Dedifferentiated amniotic fluid mesenchymal stem cell (primary cell): Measurements from ENCODE around the gene ADARB1.

Experiments
- DNase-seq: peaks from one replicate; pipeline ENCODE4 v3.0.0-alpha.2; 2016; ENCODE audit errors: extremely low spot score

Gene ADARB1

DNA sequence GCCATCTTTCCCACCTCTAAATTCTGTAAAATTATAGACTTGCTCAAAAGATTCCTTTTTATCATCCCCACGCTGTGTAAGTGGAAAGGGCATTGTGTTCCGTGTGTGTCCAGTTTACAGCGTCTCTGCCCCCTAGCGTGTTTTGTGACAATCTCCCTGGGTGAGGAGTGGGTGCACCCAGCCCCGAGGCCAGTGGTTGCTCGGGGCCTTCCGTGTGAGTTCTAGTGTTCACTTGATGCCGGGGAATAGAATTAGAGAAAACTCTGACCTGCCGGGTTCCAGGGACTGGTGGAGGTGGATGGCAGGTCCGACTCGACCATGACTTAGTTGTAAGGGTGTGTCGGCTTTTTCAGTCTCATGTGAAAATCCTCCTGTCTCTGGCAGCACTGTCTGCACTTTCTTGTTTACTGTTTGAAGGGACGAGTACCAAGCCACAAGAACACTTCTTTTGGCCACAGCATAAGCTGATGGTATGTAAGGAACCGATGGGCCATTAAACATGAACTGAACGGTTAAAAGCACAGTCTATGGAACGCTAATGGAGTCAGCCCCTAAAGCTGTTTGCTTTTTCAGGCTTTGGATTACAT lies 151.5 kb downstream of the ADARB1 start:
- DNase-seq: no peak

- no peak for DNase-seq
Measured at GRCh38 chr21:45226540-45227326, 152.4 kb downstream of the ADARB1 start.

DNA sequence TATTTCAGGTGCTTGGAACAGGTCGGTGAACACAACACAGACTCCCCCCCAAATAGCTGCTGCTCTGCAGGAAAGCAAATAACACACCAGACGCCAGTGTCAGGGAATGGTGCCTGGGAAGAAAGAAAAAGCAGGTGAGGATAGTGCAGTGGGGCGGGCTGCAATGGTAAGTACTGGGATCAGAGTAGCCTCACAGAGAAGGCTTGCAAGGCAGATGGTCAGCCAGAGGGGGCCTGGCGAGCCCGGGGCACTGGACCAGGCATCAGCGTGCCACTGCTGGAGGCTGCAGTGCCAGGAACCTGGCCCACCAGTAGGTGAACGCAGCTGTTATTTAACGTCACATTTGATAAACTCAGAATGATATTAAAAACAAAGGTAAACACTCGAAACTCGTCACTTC lies 153.4 kb downstream of the ADARB1 start:
- DNase-seq: no peak

DNA sequence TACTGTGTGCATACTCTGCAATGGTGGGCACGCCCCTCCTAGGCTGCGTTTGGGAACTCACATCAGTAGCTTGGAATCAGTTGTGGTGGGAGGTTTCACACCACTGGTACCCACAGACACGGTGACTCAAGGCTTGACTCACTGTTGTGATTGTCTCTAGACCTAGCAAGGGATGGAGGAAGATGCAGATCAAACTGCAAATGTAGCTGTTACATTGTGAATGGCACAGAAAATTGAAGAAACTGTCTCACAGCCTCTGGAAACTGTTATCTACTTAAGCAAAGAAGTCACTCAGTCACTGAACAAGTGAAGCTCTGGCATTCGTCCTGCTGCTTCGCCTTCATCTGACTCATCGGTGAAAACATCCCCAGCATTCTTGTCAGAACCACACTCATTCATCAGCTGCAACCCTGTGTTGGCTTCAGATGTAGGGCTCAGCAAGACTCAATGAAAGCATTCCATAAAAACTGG lies 153.8 kb downstream of the ADARB1 start:
- DNase-seq: peak; percentile 94

DNA sequence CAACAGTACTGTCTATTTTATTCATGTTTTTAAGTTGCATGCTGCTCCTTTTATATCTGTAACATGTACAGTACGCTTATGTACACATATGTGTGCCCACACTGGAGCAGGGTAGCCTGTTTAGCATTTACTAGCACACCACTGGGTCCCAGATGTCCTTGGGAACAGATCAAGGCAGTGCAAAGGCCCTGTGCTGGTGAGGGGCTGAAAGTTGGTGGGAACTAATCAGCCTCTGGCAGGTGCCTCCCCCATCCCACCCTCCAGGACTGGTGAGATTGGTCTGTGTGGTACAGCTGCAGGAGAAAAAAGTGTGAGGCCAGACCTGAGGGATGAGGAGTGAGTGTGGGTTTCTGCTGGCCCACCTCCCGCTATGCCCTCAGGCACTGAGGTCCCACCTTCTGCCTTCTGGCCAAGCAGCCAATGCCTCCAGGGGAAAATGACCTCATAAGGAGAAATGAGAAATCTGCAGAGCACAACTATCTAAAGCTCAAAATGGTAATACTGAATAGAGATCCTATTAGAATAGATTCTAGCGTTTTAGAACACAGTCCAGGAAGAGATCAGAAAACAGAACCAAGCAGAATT lies 154.4 kb downstream of the ADARB1 start:
- DNase-seq: no peak

DNA sequence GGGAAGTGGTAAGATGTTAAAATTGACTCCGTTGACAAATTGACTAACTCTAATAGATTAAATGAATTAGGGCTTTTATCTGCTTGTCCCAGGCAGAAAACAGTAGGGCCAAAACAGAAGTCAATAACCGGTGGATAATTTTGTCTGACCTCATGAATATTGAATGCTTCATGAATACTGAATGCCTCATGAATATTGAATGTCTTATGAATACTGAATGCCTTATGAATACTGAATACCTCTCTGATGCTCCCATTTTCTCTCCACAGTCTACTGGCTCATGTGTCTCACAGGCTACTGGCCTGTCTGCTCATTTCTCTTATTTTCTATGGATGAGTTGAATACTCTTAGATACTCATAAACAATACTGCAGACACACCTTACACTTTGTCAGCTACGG lies 157.3 kb downstream of the ADARB1 start:
- DNase-seq: no peak

DNA sequence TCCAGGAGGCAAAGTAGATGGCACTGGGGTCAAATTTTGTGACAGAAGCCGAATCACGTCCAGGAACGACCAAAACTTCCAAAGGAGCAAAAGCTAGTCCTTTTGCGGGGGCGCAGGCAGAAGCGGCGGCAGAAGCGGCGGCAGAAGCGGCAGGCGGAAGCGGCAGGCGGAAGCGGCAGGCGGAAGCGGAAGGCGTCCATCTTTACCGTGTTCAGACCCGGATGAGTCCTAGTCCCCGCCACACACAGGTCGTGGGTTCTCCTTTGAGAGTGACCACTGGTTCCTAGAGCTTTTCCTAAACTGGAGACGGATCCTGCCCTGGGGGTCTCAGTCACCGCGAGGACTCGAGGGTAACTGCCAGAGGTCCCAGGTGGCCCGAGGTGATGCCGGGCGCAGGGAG lies 159.7 kb downstream of the ADARB1 start:
- DNase-seq: no peak

GRCh38 chr21:45234965-45235364 lies 160.6 kb downstream of the ADARB1 start:
- DNase-seq: no peak

- no peak for DNase-seq
Measured at GRCh38 chr21:45235488-45235887, 161.1 kb downstream of the ADARB1 start.

- DNase-seq: no peak
Measured at GRCh38 chr21:45236481-45236880, 162.1 kb downstream of the ADARB1 start.

DNA sequence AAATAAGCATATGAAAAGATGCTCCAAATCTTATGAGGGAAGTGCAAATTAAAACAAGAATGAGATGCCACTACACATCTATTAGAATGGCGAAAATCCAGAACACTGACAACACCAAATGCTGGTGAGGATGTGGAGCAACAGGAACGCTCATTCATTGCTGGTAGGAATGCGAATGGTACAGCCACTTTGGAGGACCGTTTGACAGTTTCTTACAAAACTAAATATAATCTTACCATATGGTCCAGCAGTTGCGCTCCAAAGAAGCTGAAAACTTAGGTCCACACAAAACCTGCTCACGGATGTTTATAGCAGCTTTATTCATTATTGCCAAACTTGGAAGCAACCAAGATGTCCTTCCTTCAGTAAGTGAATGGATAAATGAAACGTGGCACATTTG lies 163.0 kb downstream of the ADARB1 start:
- DNase-seq: no peak

DNA sequence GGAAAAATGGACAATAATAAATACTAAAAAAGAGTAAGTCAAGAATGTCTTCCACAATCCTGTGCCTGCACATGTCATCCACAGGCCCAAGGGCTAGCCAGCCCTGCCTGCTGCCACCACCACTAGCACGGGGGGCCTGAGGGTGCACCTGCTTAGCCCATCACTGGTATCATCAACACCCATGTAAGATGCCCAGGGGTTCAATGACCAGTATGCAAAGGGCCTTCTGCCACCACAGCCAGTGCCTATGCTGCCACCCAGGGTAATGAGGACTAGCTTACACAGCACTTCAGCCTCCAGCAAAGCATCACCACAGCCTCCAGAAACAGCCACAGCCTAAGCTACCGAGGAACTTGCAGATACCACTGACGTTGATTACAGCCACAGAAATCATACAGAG lies 167.0 kb downstream of the ADARB1 start:
- DNase-seq: no peak

- DNase-seq: no peak
Measured at GRCh38 chr21:45243603-45244002, 169.2 kb downstream of the ADARB1 start.

GRCh38 chr21:45244799-45245340 lies 170.5 kb downstream of the ADARB1 start:
- DNase-seq: no peak

- no peak for DNase-seq
Measured at GRCh38 chr21:45246386-45247320, 172.3 kb downstream of the ADARB1 start.

DNA sequence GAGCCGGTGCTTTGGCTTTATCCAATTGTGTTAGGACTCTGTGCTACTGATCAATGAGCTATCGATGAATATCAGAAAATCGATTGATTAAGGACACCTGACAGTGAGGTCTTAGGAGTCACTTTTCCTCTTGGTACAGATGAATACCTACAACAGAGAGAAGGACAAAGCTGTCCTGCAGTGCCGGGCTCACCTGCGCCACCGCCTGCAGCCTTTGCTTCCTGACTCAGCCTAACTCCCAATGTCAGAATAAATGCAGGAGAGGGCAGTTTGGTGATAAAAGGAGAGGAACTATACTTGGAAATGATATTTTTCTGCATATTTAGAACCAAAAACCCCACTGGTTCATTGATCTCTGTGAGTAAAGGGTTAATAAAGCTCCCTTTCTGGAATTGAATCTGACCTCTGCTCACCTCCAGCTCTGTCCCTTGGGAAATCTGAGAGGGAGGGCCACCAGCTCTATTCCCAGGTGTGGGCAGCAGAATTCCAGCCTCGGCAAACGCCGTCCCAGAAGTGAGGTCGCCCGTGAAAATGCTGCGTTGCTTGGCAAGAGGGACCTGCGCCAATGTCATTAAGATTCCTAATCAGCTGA lies 174.0 kb downstream of the ADARB1 start:
- DNase-seq: no peak

GRCh38 chr21:45248893-45249381 lies 174.6 kb downstream of the ADARB1 start:
- DNase-seq: no peak

- DNase-seq: no peak
Measured at GRCh38 chr21:45249626-45250025, 175.2 kb downstream of the ADARB1 start.

DNA sequence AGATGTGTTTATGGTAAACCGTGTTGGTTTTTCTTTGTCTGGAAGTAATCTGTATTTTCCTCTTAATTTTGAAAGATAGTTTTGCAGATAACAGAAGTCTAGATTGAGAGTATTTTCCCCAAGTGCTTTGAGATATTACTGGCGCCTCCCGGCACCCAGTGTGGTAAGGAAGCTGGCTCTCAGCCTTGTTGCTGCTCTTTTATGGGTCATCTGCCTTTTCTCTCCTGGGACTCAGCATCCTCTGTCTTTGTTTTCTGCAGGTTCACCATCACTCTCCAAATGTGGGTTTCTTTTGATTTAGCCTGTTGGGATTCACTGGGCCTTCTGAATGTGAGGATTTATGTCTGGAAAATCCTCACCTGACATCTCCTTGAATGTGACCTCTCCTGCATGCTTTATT lies 175.9 kb downstream of the ADARB1 start:
- DNase-seq: no peak

DNA sequence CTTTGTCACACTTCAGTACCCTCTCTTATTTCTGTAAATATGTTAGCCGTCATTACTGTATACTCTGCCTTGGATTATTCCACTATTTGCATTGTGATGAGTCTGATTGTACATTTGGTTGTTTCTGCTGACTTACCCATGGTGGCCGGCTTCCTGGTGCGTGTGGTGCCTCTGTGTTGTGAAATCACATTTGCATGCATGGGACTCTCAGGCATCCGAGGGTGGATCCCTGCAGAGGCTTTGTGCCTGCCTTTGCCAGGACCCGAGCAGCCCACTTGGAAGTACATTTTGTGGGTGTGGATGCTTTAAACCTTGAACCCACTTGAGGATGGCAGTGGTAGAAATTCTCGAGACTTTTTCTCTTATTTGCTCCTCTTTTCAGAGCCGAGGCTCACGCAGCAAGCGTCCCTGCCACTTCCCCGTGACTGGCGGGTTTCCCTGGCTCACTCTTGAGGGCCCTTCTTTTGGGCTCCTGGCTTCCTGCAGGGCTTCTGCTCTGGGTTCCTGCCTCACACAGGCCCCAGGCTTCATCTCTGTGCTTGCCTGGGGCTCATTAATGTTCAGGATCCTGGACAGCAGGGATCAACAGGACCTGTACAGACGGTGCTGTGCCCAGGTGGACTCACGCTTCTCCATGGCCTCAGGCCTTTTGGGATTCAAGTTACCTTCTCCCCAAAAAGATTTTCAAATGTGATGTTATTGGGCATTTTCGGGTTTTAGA lies 176.7 kb downstream of the ADARB1 start:
- DNase-seq: no peak
